IMR-90 (cell line): ENCODE results near the gene OMG. TPM values are rescaled to one million over a fixed set of nuclear protein-coding genes. Genes with fewer than 3 reads are reported as not detected.

Experiments
- ATAC-seq: fragments of 200-7000 bp; cut with Tn5 transposase; 2 replicates; pipeline ENCODE4 v1.9.1; 2020; ENCODE audit warnings: low read depth, mild to moderate bottlenecking, moderate library complexity
- BruUV-seq: library from RNA; stranded (reverse); fragments of 400-500 nt; replicated peaks from 2 replicates; lab custom pipeline; 2021; lab: Mats Ljungman, UMichigan
- CTCF ChIA-PET: fragments of 300-600 bp; formaldehyde crosslinking; extraction: SDS; loops from one replicate; lab custom pipeline; 2021; ENCODE audit warnings: antibody characterized with exemption; lab: Yijun Ruan, JAX
- POLR2A ChIA-PET: fragments of 300-600 bp; sonication (Branson Sonifier 250); formaldehyde crosslinking; loops from one replicate; lab custom pipeline; 2022; ENCODE audit warnings: antibody characterized with exemption; ENCODE audit not compliant: unreplicated experiment; lab: Charles Lee
- DNase-seq: peaks from one replicate; pipeline ENCODE4 v3.0.0; 2013
- H2AFZ ChIP-seq: replicated peaks from 2 replicates; pipeline ENCODE3; 2013; ENCODE audit warnings: low read length, mild to moderate bottlenecking; ENCODE audit not compliant: poor library complexity
- H2AK5ac ChIP-seq: 2 replicates; pipeline ENCODE4 v1.6.1; 2013; ENCODE audit warnings: low read depth, low read length, inconsistent platforms
- H2AK9ac ChIP-seq: replicated peaks from 2 replicates; pipeline ENCODE3; 2013; ENCODE audit warnings: mild to moderate bottlenecking, low read depth, low read length, moderate library complexity; ENCODE audit not compliant: poor library complexity
- H2BK120ac ChIP-seq: 2 replicates; pipeline ENCODE4 v1.6.1; 2013; ENCODE audit warnings: low read depth, low read length, inconsistent platforms
- H2BK15ac ChIP-seq: 3 replicates; pipeline ENCODE4 v1.6.1; 2013; ENCODE audit warnings: low read depth, low read length, inconsistent platforms
- H2BK20ac ChIP-seq: 2 replicates; pipeline ENCODE4 v1.6.1; 2013; ENCODE audit warnings: low read depth, mild to moderate bottlenecking, inconsistent platforms, low read length, moderate library complexity
- H2BK5ac ChIP-seq: 2 replicates; pipeline ENCODE4 v1.6.1; 2013; ENCODE audit warnings: mild to moderate bottlenecking, low read depth, low read length, inconsistent platforms; ENCODE audit not compliant: poor library complexity, severe bottlenecking
- H3K14ac ChIP-seq: replicated peaks from 2 replicates; pipeline ENCODE4 v1.6.1; 2013; ENCODE audit warnings: low read depth, low read length, inconsistent platforms
- H3K18ac ChIP-seq: 2 replicates; pipeline ENCODE4 v1.6.1; 2013; ENCODE audit warnings: low read depth, low read length, control low read depth
- H3K23ac ChIP-seq: 2 replicates; pipeline ENCODE4 v1.6.1; 2013; ENCODE audit warnings: low read depth, low read length, inconsistent platforms
- H3K27ac ChIP-seq: 2 replicates; pipeline ENCODE4 v1.5.1; 2013; ENCODE audit warnings: mild to moderate bottlenecking, control low read depth, low read length; ENCODE audit not compliant: insufficient read depth
- H3K27me3 ChIP-seq: 2 replicates; pipeline ENCODE4 v1.6.1; 2013; ENCODE audit warnings: low read length; ENCODE audit not compliant: control insufficient read depth, insufficient read depth
- H3K36me3 ChIP-seq: 2 replicates; pipeline ENCODE4 v1.6.1; 2013; ENCODE audit warnings: low read length, mixed read lengths; ENCODE audit not compliant: control insufficient read depth, insufficient read depth
- H3K4ac ChIP-seq: 2 replicates; pipeline ENCODE4 v1.6.1; 2013; ENCODE audit warnings: low read depth, low read length, inconsistent platforms
- H3K4me1 ChIP-seq: 2 replicates; pipeline ENCODE4 v1.6.1; 2013; ENCODE audit warnings: low read length, mixed read lengths; ENCODE audit not compliant: control insufficient read depth, insufficient read depth
- H3K4me2 ChIP-seq: 2 replicates; pipeline ENCODE4 v1.6.1; 2013; ENCODE audit warnings: low read depth, mild to moderate bottlenecking, control low read depth, low read length, moderate library complexity
- H3K4me3 ChIP-seq: 2 replicates; pipeline ENCODE4 v1.5.1; 2013; ENCODE audit warnings: low read depth, mild to moderate bottlenecking, control low read depth, low read length, moderate library complexity; ENCODE audit not compliant: insufficient read depth
- H3K56ac ChIP-seq: 2 replicates; pipeline ENCODE4 v1.6.1; 2013; ENCODE audit warnings: low read length, inconsistent platforms; ENCODE audit not compliant: insufficient read depth; ENCODE audit errors: extremely low read depth
- H3K79me1 ChIP-seq, 2 experiments: 2 replicates each; pipeline ENCODE4 v1.6.1; 2013; ENCODE audit warnings: low read length in 2 of 2, inconsistent platforms in 1 of 2, low read depth in 1 of 2
- H3K9ac ChIP-seq: 2 replicates; pipeline ENCODE4 v1.6.1; 2013; ENCODE audit warnings: low read depth, low read length, control low read depth
- H3K9me1 ChIP-seq: 2 replicates; pipeline ENCODE4 v1.6.1; 2013; ENCODE audit warnings: low read length, inconsistent platforms; ENCODE audit not compliant: insufficient read depth
- H3K9me3 ChIP-seq: 2 replicates; pipeline ENCODE4 v1.6.1; 2013; ENCODE audit warnings: low read length; ENCODE audit not compliant: control insufficient read depth, insufficient read depth
- H4K20me1 ChIP-seq: 2 replicates; pipeline ENCODE4 v1.6.1; 2013; ENCODE audit warnings: low read length, inconsistent platforms; ENCODE audit not compliant: insufficient read depth
- H4K5ac ChIP-seq: 2 replicates; pipeline ENCODE4 v1.6.1; 2013; ENCODE audit warnings: mild to moderate bottlenecking, low read depth, low read length, control low read depth
- H4K8ac ChIP-seq, 2 experiments: 2 replicates each; pipeline ENCODE4 v1.6.1; 2013; ENCODE audit warnings: low read depth in 2 of 2, low read length in 2 of 2, control low read depth in 1 of 2, inconsistent platforms in 1 of 2
- H4K91ac ChIP-seq: 2 replicates; pipeline ENCODE4 v1.6.1; 2013; ENCODE audit warnings: low read depth, low read length, inconsistent platforms; ENCODE audit not compliant: insufficient read depth
- CEBPB ChIP-seq: IDR thresholded peaks from 2 replicates; pipeline ENCODE4 v1.6.1; 2012; ENCODE audit warnings: low read depth, low read length, improper control_type of control experiment
- CTCF ChIP-seq: conservative IDR thresholded peaks from 2 replicates; pipeline ENCODE4 v1.5.1; 2012; ENCODE audit warnings: mild to moderate bottlenecking, low read depth, low read length, improper control_type of control experiment
- MAZ ChIP-seq: IDR thresholded peaks from 2 replicates; pipeline ENCODE4 v1.6.1; 2012; ENCODE audit warnings: low read depth, mild to moderate bottlenecking, low read length, improper control_type of control experiment, moderate library complexity, borderline replicate concordance
- RFX5 ChIP-seq: IDR thresholded peaks from 2 replicates; pipeline ENCODE4 v1.8.0; 2012; ENCODE audit warnings: low read depth, mild to moderate bottlenecking, low read length, moderate library complexity
- USF2 ChIP-seq: fragments of 150-350 bp; IDR thresholded peaks from 2 replicates; pipeline ENCODE4 v1.6.1; 2017; ENCODE audit warnings: mild to moderate bottlenecking, antibody characterized with exemption, low read length, low read depth
- WGBS, 2 experiments: methylation state at CpG; one replicate each; pipeline versions ENCODE4 v1.1.5 to v1.1.7; 2013; ENCODE audit warnings: missing lambda C conversion rate in 2 of 2; ENCODE audit not compliant: insufficient read length in 1 of 2; ENCODE audit errors: extremely low coverage in 2 of 2; 5-methylcytosine and 5-hydroxymethylcytosine counted together
- dilution Hi-C: fragments of 300-500 bp; cut with HindIII; formaldehyde crosslinking; loops from one replicate; pipeline ENCODE4 v1.14.3; 2018; ENCODE audit warnings: low sequenced_read_pairs; ENCODE audit not compliant: unreplicated experiment
- in situ Hi-C: fragments of 300-500 bp; cut with MboI; formaldehyde crosslinking; loops from 3 replicates; pipeline ENCODE4 v1.14.3; 2019; ENCODE audit warnings: low sequenced_read_pairs, inconsistent platforms, mixed read lengths
- intact Hi-C: fragments of 100-400 bp; cut with micrococcal nuclease; formaldehyde crosslinking; loops from 2 replicates; pipeline ENCODE4 v1.10.0; 2022
- polyA plus RNA-seq, 3 experiments: library from polyadenylated mRNA; depleted of rRNA; stranded (reverse); fragments of >200 nt; gene quantifications; 2 replicates each; pipeline ENCODE4 v1.2.3, GENCODE V29; 2012; ENCODE audit warnings: low replicate concordance in 1 of 3
- total RNA-seq: library from RNA; depleted of rRNA; stranded (reverse); fragments of >200 nt; gene quantifications from 2 replicates; pipeline ENCODE4 v1.2.3, GENCODE V29; 2012

Gene OMG
- total and polyA plus RNA-seq, 2 of the 4 experiments (the other 2 are of a cell fraction) = 0.18 TPM; not detected in 1

GRCh38 chr17:31254654-31255053, 42.4 kb downstream of the OMG start:
- WGBS, 2 experiments = no CpG with 5 or more reads among the region's 2 CpGs
- Histone ChIP-seq H2AK9ac (no peak overlapping the region), H4K8ac (no peak overlapping the region), H3K14ac (no peak overlapping the region), H2BK20ac (no peak overlapping the region), H2AK5ac (no peak overlapping the region), H3K9me3 (no peaks in the 10 kb centered on the region), H4K20me1 (no peaks in the 10 kb centered on the region), H3K56ac (no peak overlapping the region), H3K18ac (no peak overlapping the region; the same call in 1 of the 2 replicates), H3K27ac (no peak overlapping the region), H2BK120ac (no peak overlapping the region), H2AFZ (no peak overlapping the region), H3K79me1 (peaks cover 6 to 14% of the 10 kb centered on the region in 2 experiments), H2BK15ac (no peak overlapping the region), H3K9ac (no peak overlapping the region), H4K91ac (no peak overlapping the region), H3K27me3 (no peaks in the 10 kb centered on the region), H3K4me3 (no peak overlapping the region), H3K4me1 (peaks cover 7% of the 10 kb centered on the region; the same call in 1 of the 2 replicates), H3K4me2 (no peak overlapping the region), H2BK5ac (peak overlapping the region; percentile 62), H3K36me3 (peaks cover 3% of the 10 kb centered on the region; the same call in 1 of the 2 replicates), H3K23ac (no peak overlapping the region), H3K9me1 (peaks cover 2% of the 10 kb centered on the region; the same call in 1 of the 2 replicates), H4K5ac (no peak overlapping the region), H3K4ac (no peak overlapping the region)
- ChIA-PET POLR2A (no interaction called here), CTCF (no interaction called here)
- TF ChIP-seq RFX5 (no peak), MAZ (no peak), CTCF (no peak), USF2 (no peak), CEBPB (no peak)
- no peak for DNase-seq
- ATAC-seq = no peak
- intact Hi-C loops (loop anchor here (5.0 kb wide), 1 partner anchor 118 kb away; no protein-coding TSS in a partner anchor), in situ Hi-C loops (no loop called here), dilution Hi-C loops (no loop called here)
- BruUV-seq = no TSS peak
